Tibial nerve (tissue), 4 donors: ENCODE results near the gene KIF2C.

Source experiments
- EP300 ChIP-seq, 2 donors: sonication (generic); formaldehyde crosslinking; IDR thresholded peaks; one replicate each; pipeline ENCODE4 v1.6.1; 2017; ENCODE audit warnings: antibody characterized with exemption in 2 of 2, mild to moderate bottlenecking in 1 of 2
- POLR2A ChIP-seq, 2 donors: fragments of 450-650 bp; IDR thresholded peaks; one replicate each; pipeline ENCODE4 v1.6.1; 2017; ENCODE audit warnings: antibody characterized with exemption in 2 of 2, mild to moderate bottlenecking in 2 of 2, moderate library complexity in 2 of 2
- TF ChIP-seq, protein P1 (sequence below), 5 experiments: fragments of 200-600 bp in 3 of 5; fragments of 450-650 bp in 2 of 5; sonication (generic) in 3 of 5; IDR thresholded peaks; one replicate each; pipeline ENCODE4 v1.5.1; 2016 to 2019; ENCODE audit warnings: antibody characterized with exemption in 5 of 5, mild to moderate bottlenecking in 3 of 5, moderate library complexity in 2 of 5

DNA sequence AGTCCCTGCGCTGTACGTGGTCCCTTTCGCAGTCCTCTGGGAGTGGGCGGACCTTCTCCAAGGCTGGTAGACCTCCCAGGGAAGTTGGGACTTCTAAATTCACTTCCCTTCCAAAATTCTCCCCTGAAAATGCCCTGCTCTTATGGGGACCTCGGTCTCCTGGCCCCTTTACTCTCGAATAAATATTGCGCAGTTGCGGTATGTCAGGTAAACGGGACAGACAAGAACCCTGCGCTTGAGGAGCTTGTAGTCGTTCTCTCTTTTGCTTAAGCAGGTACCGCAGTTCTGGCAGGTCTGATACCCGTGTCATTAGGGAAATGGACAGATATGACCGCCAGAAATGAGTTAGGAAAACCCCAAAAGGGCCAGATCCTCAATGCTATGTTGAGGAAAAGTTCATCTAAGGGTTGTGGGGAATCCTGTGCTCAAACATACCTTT, 561 bp downstream of the KIF2C start:
- TF ChIP-seq EP300 (IDR thresholded peaks at IDR 0.05) (no peak), POLR2A (IDR thresholded peaks at IDR 0.05) (no peak)
- TF ChIP-seq, protein P1, sequence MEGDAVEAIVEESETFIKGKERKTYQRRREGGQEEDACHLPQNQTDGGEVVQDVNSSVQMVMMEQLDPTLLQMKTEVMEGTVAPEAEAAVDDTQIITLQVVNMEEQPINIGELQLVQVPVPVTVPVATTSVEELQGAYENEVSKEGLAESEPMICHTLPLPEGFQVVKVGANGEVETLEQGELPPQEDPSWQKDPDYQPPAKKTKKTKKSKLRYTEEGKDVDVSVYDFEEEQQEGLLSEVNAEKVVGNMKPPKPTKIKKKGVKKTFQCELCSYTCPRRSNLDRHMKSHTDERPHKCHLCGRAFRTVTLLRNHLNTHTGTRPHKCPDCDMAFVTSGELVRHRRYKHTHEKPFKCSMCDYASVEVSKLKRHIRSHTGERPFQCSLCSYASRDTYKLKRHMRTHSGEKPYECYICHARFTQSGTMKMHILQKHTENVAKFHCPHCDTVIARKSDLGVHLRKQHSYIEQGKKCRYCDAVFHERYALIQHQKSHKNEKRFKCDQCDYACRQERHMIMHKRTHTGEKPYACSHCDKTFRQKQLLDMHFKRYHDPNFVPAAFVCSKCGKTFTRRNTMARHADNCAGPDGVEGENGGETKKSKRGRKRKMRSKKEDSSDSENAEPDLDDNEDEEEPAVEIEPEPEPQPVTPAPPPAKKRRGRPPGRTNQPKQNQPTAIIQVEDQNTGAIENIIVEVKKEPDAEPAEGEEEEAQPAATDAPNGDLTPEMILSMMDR (IDR thresholded peaks at IDR 0.05): no peak
